Progenitor cell of endocrine pancreas (in vitro differentiated cells): ENCODE results near the gene CDH20. TPM values are rescaled to one million over a fixed set of nuclear protein-coding genes. Genes with fewer than 3 reads are reported as not detected.

Source experiments
- DNase-seq: peaks from one replicate; pipeline ENCODE4 v3.0.0; 2021; ENCODE audit warnings: low spot score; ENCODE audit not compliant: unreplicated experiment
- H3K27ac Mint-ChIP-seq: 2 replicates; pipeline ENCODE4 v1.8.0; 2021; ENCODE audit warnings: mild to moderate bottlenecking, moderate library complexity, mixed read lengths
- H3K27me3 Mint-ChIP-seq: 2 replicates; pipeline ENCODE4 v1.8.0; 2021; ENCODE audit warnings: mixed read lengths
- H3K36me3 Mint-ChIP-seq: 2 replicates; pipeline ENCODE4 v1.8.0; 2022; ENCODE audit warnings: mixed read lengths; ENCODE audit not compliant: insufficient read depth
- H3K4me1 Mint-ChIP-seq: 2 replicates; pipeline ENCODE4 v1.8.0; 2021; ENCODE audit warnings: low read depth, mixed read lengths
- H3K4me3 Mint-ChIP-seq: 2 replicates; pipeline ENCODE4 v1.8.0; 2021; ENCODE audit warnings: low read depth, mild to moderate bottlenecking, moderate library complexity, mixed read lengths
- H3K9me3 Mint-ChIP-seq: 2 replicates; pipeline ENCODE4 v1.8.0; 2021; ENCODE audit warnings: low read depth, mixed read lengths
- total RNA-seq: library from RNA; stranded (reverse); gene quantifications from 2 replicates; pipeline ENCODE4 v1.2.1, GENCODE V29; 2021
- TF ChIP-seq, protein P1 (sequence below): fragments of 200-600 bp; sonication (generic); IDR thresholded peaks from one replicate; pipeline ENCODE4 v1.5.0; 2021; ENCODE audit warnings: antibody characterized with exemption, mild to moderate bottlenecking; ENCODE audit not compliant: unreplicated experiment

The CDH20 gene
- total RNA-seq, 1 donor from 2014 or later = 0.65 TPM

DNA sequence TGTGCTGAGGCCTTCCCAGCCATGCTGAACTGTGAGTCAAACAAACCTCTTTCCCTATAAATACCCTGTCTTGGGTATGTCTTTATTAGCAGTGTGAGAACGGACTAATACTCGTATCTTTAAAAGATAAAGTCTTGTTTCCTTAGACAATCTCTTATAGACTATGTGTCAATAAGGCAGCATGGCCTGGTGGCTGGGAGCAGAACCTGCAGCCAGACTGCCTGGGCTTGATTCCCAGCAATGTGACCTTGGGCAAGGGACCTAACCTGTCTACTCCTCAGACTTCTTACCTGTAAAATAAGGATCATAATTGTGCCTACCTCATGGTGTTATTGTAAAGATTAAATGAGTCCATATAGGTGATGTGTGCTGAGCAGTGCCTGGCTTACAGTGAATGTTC is 198.7 kb downstream of the CDH20 start:
- Mint-ChIP-seq H3K27me3 (peaks cover 19% of the 10 kb centered on the region), H3K4me1 (peaks cover 5% of the 10 kb centered on the region), H3K27ac (no peak overlapping the region), H3K36me3 (no peaks in the 10 kb centered on the region), H3K9me3 (peaks cover 4% of the 10 kb centered on the region), H3K4me3 (no peak overlapping the region)
- TF ChIP-seq, protein P1, sequence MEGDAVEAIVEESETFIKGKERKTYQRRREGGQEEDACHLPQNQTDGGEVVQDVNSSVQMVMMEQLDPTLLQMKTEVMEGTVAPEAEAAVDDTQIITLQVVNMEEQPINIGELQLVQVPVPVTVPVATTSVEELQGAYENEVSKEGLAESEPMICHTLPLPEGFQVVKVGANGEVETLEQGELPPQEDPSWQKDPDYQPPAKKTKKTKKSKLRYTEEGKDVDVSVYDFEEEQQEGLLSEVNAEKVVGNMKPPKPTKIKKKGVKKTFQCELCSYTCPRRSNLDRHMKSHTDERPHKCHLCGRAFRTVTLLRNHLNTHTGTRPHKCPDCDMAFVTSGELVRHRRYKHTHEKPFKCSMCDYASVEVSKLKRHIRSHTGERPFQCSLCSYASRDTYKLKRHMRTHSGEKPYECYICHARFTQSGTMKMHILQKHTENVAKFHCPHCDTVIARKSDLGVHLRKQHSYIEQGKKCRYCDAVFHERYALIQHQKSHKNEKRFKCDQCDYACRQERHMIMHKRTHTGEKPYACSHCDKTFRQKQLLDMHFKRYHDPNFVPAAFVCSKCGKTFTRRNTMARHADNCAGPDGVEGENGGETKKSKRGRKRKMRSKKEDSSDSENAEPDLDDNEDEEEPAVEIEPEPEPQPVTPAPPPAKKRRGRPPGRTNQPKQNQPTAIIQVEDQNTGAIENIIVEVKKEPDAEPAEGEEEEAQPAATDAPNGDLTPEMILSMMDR = no peak
- no peak for DNase-seq

- Mint-ChIP-seq H3K4me3 (no peak overlapping the region), H3K27me3 (peaks cover 19% of the 10 kb centered on the region), H3K4me1 (peaks cover 3% of the 10 kb centered on the region), H3K27ac (no peak overlapping the region), H3K9me3 (peaks cover 4% of the 10 kb centered on the region), H3K36me3 (no peaks in the 10 kb centered on the region)
- DNase-seq = no peak
- TF ChIP-seq, protein P1 = no peak
Observed at GRCh38 chr18:61535401-61535800, 202.2 kb downstream of the CDH20 start.

- TF ChIP-seq, protein P1 = no peak
- H3K27ac Mint-ChIP-seq = no peak overlapping the region
- H3K4me3 Mint-ChIP-seq = no peak overlapping the region
- H3K4me1 Mint-ChIP-seq = no peaks in the 10 kb centered on the region
- H3K27me3 Mint-ChIP-seq = peaks cover 7% of the 10 kb centered on the region
- DNase-seq = no peak
- H3K36me3 Mint-ChIP-seq = no peaks in the 10 kb centered on the region
- no peaks in the 10 kb centered on the region for H3K9me3 Mint-ChIP-seq
Observed at GRCh38 chr18:61541673-61542072, 208.4 kb downstream of the CDH20 start.

DNA sequence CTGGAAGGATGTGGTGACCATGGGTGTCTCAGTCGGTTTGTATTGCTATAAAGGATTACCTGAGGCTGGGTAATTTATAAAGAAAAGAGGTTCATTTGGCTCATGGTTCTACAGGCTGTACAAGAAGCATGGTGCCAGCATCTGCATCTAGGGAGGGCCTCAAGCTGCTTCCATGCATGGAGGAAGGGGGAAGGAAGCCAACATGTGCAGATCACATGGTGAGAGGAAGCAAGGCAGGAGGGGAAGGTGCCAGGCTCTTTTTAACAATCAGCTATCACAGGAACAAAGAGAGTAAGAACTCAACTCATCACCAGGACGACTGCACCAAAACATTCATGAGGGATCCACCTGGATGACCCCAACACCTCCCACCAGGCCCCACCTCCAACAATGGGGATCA is 209.4 kb downstream of the CDH20 start:
- Mint-ChIP-seq H3K9me3 (no peaks in the 10 kb centered on the region), H3K27me3 (peaks cover 7% of the 10 kb centered on the region), H3K4me3 (no peak overlapping the region), H3K27ac (no peak overlapping the region), H3K36me3 (no peaks in the 10 kb centered on the region), H3K4me1 (no peaks in the 10 kb centered on the region)
- DNase-seq = no peak
- TF ChIP-seq, protein P1 = no peak

DNA sequence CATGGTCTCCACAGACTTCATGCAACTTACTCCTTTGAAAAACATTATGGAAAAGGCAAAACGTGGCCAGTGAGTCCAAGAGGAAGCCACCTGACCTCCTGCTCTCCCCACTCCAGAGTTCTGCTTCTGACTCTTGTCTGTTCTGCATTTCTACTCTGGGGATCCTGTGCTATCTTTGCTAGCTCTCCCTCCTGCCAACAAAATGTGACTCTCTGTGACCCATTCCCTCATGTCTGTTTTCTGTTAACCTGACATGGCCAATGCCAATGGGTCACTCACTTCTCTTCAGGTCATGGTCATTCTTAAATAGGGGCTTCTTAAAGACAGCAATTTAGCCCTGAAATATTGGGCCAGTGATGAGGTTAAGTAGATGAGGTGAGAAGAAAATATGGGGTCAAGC is 210.3 kb downstream of the CDH20 start:
- no peaks in the 10 kb centered on the region for H3K9me3 Mint-ChIP-seq
- no peak overlapping the region for H3K4me3 Mint-ChIP-seq
- H3K36me3 Mint-ChIP-seq = no peaks in the 10 kb centered on the region
- TF ChIP-seq, protein P1 = no peak
- peaks cover 7% of the 10 kb centered on the region for H3K27me3 Mint-ChIP-seq
- DNase-seq = no peak
- H3K4me1 Mint-ChIP-seq = no peaks in the 10 kb centered on the region
- H3K27ac Mint-ChIP-seq = no peak overlapping the region
